Measurements from ENCODE around the gene KIF1B. TPM values are rescaled to one million over a fixed set of nuclear protein-coding genes. Genes with fewer than 3 reads are reported as not detected.
A peak's percentile ranks its signal among the peaks of the same experiment; 100 is the strongest.

KIF1B gene
- total and polyA plus RNA-seq, 7 donors, result 31.8 to 391 (median 326) TPM

GRCh38 chr1:10265027-10265426 lies 54.7 kb downstream of the KIF1B start:
- Histone ChIP-seq H3K27ac (peak overlapping the region; percentile 67), H3K4me3 (no peak overlapping the region), H3K36me3 (ENCODE audit: insufficient read depth in 1 of 2, low read depth in 1 of 2) (peaks cover 11 to 83% of the 10 kb centered on the region in 2 donors), H3K4me1 (peaks cover 18% of the 10 kb centered on the region), H3K9me3 (no peaks in the 10 kb centered on the region), H3K27me3 (ENCODE audit: insufficient read depth in 3 of 3, low read length in 2 of 3) (no peaks in the 10 kb centered on the region)
- 72 to 98% (median 80%) methylated on average over 4 of the region's 4 CpGs for WGBS, 3 donors
- intact Hi-C loops (cut with DNase I), result no loop called here
- TF ChIP-seq CTCF (IDR thresholded peaks at IDR 0.05), result no peak
- ATAC-seq (no peak), DNase-seq (no peak)

- WGBS, 3 donors, result 93 to 96% (median 94%) methylated on average over 3 of the region's 3 CpGs
Observed at GRCh38 chr1:10265900-10266299, 55.5 kb downstream of the KIF1B start.

GRCh38 chr1:10267319-10267718 lies 56.9 kb downstream of the KIF1B start:
- no peaks in the 10 kb centered on the region for H3K27me3 ChIP-seq (ENCODE audit: insufficient read depth in 3 of 3, low read length in 2 of 3)
- peaks cover 28% of the 10 kb centered on the region for H3K4me1 ChIP-seq
- no peak for DNase-seq
- H3K36me3 ChIP-seq (ENCODE audit: insufficient read depth in 1 of 2, low read depth in 1 of 2), result peaks cover 5 to 82% of the 10 kb centered on the region in 2 donors
- 53 to 66% (median 53%) methylated on average over 5 of the region's 5 CpGs for WGBS, 3 donors
- no peaks in the 10 kb centered on the region for H3K9me3 ChIP-seq
- ATAC-seq, result peak; percentile 61 to 84 (median 80)
- intact Hi-C loops (cut with DNase I), result no loop called here
- H3K4me3 ChIP-seq, result no peak overlapping the region
- no peak for TF ChIP-seq CTCF (IDR thresholded peaks at IDR 0.05)
- H3K27ac ChIP-seq, result peak overlapping the region; percentile 67

More at GRCh38 chr1:10265900-10266299, 55.5 kb downstream of the KIF1B start:
- intact Hi-C loops (cut with DNase I), result no loop called here
- no peak for TF ChIP-seq CTCF (IDR thresholded peaks at IDR 0.05)
- DNase-seq (no peak), ATAC-seq (no peak)
- Histone ChIP-seq H3K36me3 (ENCODE audit: insufficient read depth in 1 of 2, low read depth in 1 of 2) (peaks cover 11 to 82% of the 10 kb centered on the region in 2 donors), H3K9me3 (no peaks in the 10 kb centered on the region), H3K27ac (peak overlapping the region; percentile 67), H3K4me3 (no peak overlapping the region), H3K27me3 (ENCODE audit: insufficient read depth in 3 of 3, low read length in 2 of 3) (no peaks in the 10 kb centered on the region), H3K4me1 (peaks cover 19% of the 10 kb centered on the region)

GRCh38 chr1:10267921-10268320 lies 57.6 kb downstream of the KIF1B start:
- Histone ChIP-seq H3K27ac (peak overlapping the region; percentile 67), H3K4me3 (no peak overlapping the region), H3K27me3 (ENCODE audit: insufficient read depth in 3 of 3, low read length in 2 of 3) (no peaks in the 10 kb centered on the region), H3K4me1 (peaks cover 28% of the 10 kb centered on the region), H3K36me3 (ENCODE audit: insufficient read depth in 1 of 2, low read depth in 1 of 2) (peaks cover 4 to 82% of the 10 kb centered on the region in 2 donors), H3K9me3 (no peaks in the 10 kb centered on the region)
- no peak for ATAC-seq
- TF ChIP-seq CTCF (IDR thresholded peaks at IDR 0.05), result no peak
- 80 to 87% (median 86%) methylated on average over 5 of the region's 5 CpGs for whole genome bisulfite sequencing, 3 donors
- intact Hi-C loops (cut with DNase I), result no loop called here
- no peak for DNase-seq

- Histone ChIP-seq H3K36me3 (ENCODE audit: insufficient read depth in 1 of 2, low read depth in 1 of 2) (peaks cover 0 to 89% of the 10 kb centered on the region in 2 donors), H3K27me3 (ENCODE audit: insufficient read depth in 3 of 3, low read length in 2 of 3) (no peaks in the 10 kb centered on the region), H3K27ac (peak overlapping the region; percentile 34), H3K4me3 (no peak overlapping the region), H3K4me1 (peaks cover 31% of the 10 kb centered on the region), H3K9me3 (no peaks in the 10 kb centered on the region)
- WGBS, 3 donors, result 70 to 77% (median 76%) methylated on average over 2 of the region's 2 CpGs
- intact Hi-C loops (cut with DNase I), result no loop called here
- ATAC-seq, result no peak
- DNase-seq, result no peak
- no peak for TF ChIP-seq CTCF (IDR thresholded peaks at IDR 0.05)
Observed at GRCh38 chr1:10271090-10271489, 60.7 kb downstream of the KIF1B start.
